ENCODE results near the gene ZC3H12A. TPM values are rescaled to one million over a fixed set of nuclear protein-coding genes. Genes with fewer than 3 reads are reported as not detected.

The ZC3H12A gene
- polyA plus RNA-seq, 3 donors: 5.2 to 155 (median 5.8) TPM

GRCh38 chr1:37483785-37484184 is 9.4 kb downstream of the ZC3H12A start:
- Histone ChIP-seq H3K9ac (ENCODE audit: insufficient read depth, low read length, poor library complexity, severe bottlenecking) (no peak overlapping the region), H3K27ac (ENCODE audit: low read depth in 1 of 2, low read length in 2 of 2) (no peak overlapping the region), H2AFZ (ENCODE audit: insufficient read depth, low read depth, low read length, poor library complexity, severe bottlenecking) (no peak overlapping the region), H3K27me3 (ENCODE audit: control insufficient read depth in 2 of 2, insufficient read depth in 2 of 2, low read length in 2 of 2) (no peaks in the 10 kb centered on the region), H4K20me1 (ENCODE audit: insufficient read depth, low read length) (peaks cover 50% of the 10 kb centered on the region), H3K9me3 (replicated peaks in 1 of 2; ENCODE audit: control insufficient read depth in 1 of 2, insufficient read depth in 1 of 2, low read length in 2 of 2) (no peaks in the 10 kb centered on the region), H3K4me1 (ENCODE audit: control insufficient read depth in 1 of 2, insufficient read depth in 2 of 2, low read length in 2 of 2) (peaks cover 48 to 59% of the 10 kb centered on the region in 2 donors), H3K4me3 (replicated peaks in 1 of 3; ENCODE audit: low read depth in 2 of 3, low read length in 3 of 3) (no peak overlapping the region), H3K79me2 (ENCODE audit: insufficient read depth, low read length) (peaks cover 25% of the 10 kb centered on the region), H3K36me3 (replicated peaks in 1 of 2; ENCODE audit: control insufficient read depth in 1 of 2, insufficient read depth in 2 of 2, low read length in 2 of 2) (peaks cover 51 to 52% of the 10 kb centered on the region in 2 donors), H3K4me2 (replicated peaks; ENCODE audit: extremely low read depth, low read length, poor library complexity, severe bottlenecking) (no peak overlapping the region)
- 93% methylated on average over 9 of the region's 15 CpGs for WGBS (ENCODE audit: insufficient coverage)
- H3K36me3 Mint-ChIP-seq: peaks cover 45 to 57% of the 10 kb centered on the region in 2 donors
- peak overlapping the region in 2 of 7 donors; percentile 26 to 50 for H3K27ac Mint-ChIP-seq
- H3K27me3 Mint-ChIP-seq (ENCODE audit: low read depth in 3 of 3): no peaks in the 10 kb centered on the region
- no peaks in the 10 kb centered on the region for H3K9me3 Mint-ChIP-seq
- DNase-seq: no peak
- no peak overlapping the region for H3K4me3 Mint-ChIP-seq
- H3K4me1 Mint-ChIP-seq: peaks cover 51% of the 10 kb centered on the region
- TF ChIP-seq, protein P1, sequence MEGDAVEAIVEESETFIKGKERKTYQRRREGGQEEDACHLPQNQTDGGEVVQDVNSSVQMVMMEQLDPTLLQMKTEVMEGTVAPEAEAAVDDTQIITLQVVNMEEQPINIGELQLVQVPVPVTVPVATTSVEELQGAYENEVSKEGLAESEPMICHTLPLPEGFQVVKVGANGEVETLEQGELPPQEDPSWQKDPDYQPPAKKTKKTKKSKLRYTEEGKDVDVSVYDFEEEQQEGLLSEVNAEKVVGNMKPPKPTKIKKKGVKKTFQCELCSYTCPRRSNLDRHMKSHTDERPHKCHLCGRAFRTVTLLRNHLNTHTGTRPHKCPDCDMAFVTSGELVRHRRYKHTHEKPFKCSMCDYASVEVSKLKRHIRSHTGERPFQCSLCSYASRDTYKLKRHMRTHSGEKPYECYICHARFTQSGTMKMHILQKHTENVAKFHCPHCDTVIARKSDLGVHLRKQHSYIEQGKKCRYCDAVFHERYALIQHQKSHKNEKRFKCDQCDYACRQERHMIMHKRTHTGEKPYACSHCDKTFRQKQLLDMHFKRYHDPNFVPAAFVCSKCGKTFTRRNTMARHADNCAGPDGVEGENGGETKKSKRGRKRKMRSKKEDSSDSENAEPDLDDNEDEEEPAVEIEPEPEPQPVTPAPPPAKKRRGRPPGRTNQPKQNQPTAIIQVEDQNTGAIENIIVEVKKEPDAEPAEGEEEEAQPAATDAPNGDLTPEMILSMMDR (IDR thresholded peaks at IDR 0.05): no peak
- intact Hi-C loops (cut with micrococcal nuclease): no loop called here

DNA sequence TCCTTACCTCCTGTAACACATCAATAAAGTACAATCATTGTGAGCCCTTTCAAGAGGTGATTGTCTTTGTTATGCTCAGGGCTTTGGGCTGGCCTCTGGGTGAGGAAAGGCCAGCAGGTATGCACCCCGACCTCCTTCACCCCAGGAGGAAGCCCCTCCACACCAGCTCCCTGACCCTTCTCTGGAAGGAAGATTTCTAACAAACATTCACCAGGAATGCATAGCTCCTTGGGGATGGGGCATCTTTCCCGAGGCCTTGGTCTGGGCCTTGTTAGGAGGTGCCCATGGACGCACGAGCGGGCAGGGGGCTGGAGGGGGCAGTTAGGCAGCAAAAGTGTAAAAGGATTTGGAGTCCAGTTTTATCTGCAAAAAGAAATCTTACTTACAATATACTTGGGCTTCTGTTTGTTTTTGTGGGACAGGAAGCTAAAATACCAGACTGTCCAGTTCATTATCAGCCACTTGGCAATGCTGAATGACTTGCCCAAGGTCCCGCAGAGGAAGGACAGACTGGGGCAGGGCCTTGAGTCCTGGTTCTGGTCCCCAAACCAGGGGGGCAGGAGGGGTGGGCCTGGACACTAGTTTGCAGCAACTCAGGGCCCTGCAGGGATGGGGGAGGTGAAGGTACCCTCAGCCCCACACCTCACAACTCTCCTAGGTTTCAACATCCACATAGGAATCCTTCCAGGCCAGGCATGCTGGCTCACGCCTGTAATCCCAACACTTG is 10.1 kb downstream of the ZC3H12A start:
- peaks cover 56 to 57% of the 10 kb centered on the region in 2 donors for H3K36me3 ChIP-seq (replicated peaks in 1 of 2; ENCODE audit: control insufficient read depth in 1 of 2, insufficient read depth in 2 of 2, low read length in 2 of 2)
- no peak overlapping the region for H2AFZ ChIP-seq (ENCODE audit: insufficient read depth, low read depth, low read length, poor library complexity, severe bottlenecking)
- H3K4me1 ChIP-seq (ENCODE audit: control insufficient read depth in 1 of 2, insufficient read depth in 2 of 2, low read length in 2 of 2): peaks cover 41 to 52% of the 10 kb centered on the region in 2 donors
- H3K27ac ChIP-seq (ENCODE audit: low read depth in 1 of 2, low read length in 2 of 2): no peak overlapping the region
- Mint-ChIP-seq H3K36me3 (peaks cover 45 to 60% of the 10 kb centered on the region in 2 donors), H3K27ac (peak overlapping the region in 3 of 7 donors; percentile 8 to 26 (median 18)), H3K27me3 (ENCODE audit: low read depth in 3 of 3) (no peaks in the 10 kb centered on the region), H3K9me3 (no peaks in the 10 kb centered on the region), H3K4me1 (peaks cover 44% of the 10 kb centered on the region), H3K4me3 (no peak overlapping the region)
- WGBS (ENCODE audit: insufficient coverage): 67% methylated on average over 1 of the region's 7 CpGs
- no peak overlapping the region for H3K4me2 ChIP-seq (replicated peaks; ENCODE audit: extremely low read depth, low read length, poor library complexity, severe bottlenecking)
- H4K20me1 ChIP-seq (ENCODE audit: insufficient read depth, low read length): peaks cover 43% of the 10 kb centered on the region
- H3K9me3 ChIP-seq (replicated peaks in 1 of 2; ENCODE audit: control insufficient read depth in 1 of 2, insufficient read depth in 1 of 2, low read length in 2 of 2): no peaks in the 10 kb centered on the region
- no peak overlapping the region for H3K4me3 ChIP-seq (replicated peaks in 1 of 3; ENCODE audit: low read depth in 2 of 3, low read length in 3 of 3)
- no peak for DNase-seq
- TF ChIP-seq, protein P1 (IDR thresholded peaks at IDR 0.05): no peak
- H3K27me3 ChIP-seq (ENCODE audit: control insufficient read depth in 2 of 2, insufficient read depth in 2 of 2, low read length in 2 of 2): no peaks in the 10 kb centered on the region
- peaks cover 18% of the 10 kb centered on the region for H3K79me2 ChIP-seq (ENCODE audit: insufficient read depth, low read length)
- H3K9ac ChIP-seq (ENCODE audit: insufficient read depth, low read length, poor library complexity, severe bottlenecking): no peak overlapping the region
- intact Hi-C loops (cut with micrococcal nuclease): loop anchor here in 1 of 2 donors (5.0 kb wide), 1 partner anchor 32 kb away; no protein-coding TSS in a partner anchor

All from CD14-positive monocyte (primary cell).